Endodermal cell (in vitro differentiated cells): Measurements from ENCODE around the gene ARGFX. TPM values are rescaled to one million over a fixed set of nuclear protein-coding genes. Genes with fewer than 3 reads are reported as not detected.
"Not testable (repeated sequence)": the region's sequence is repeated elsewhere in the genome, so short reads cannot be mapped to it uniquely, and the experiment has no call there.

Experiments
- DNase-seq: peaks from one replicate; pipeline ENCODE4 v3.0.0-alpha.2; 2017
- H3K27ac ChIP-seq: 2 replicates; pipeline ENCODE4 v1.5.1; 2013; ENCODE audit warnings: mild to moderate bottlenecking, low read depth, low read length, moderate library complexity
- H3K27me3 ChIP-seq: 2 replicates; pipeline ENCODE4 v1.6.1; 2013; ENCODE audit warnings: mild to moderate bottlenecking, low read length, moderate library complexity; ENCODE audit not compliant: insufficient read depth, control insufficient read depth, poor library complexity, severe bottlenecking
- H3K36me3 ChIP-seq: 2 replicates; pipeline ENCODE4 v1.7.0; 2013; ENCODE audit warnings: mild to moderate bottlenecking, low read length, moderate library complexity; ENCODE audit not compliant: control insufficient read depth, insufficient read depth
- H3K4me1 ChIP-seq: one replicate; pipeline ENCODE4 v1.7.0; 2013; ENCODE audit warnings: low read length; ENCODE audit not compliant: control insufficient read depth, insufficient read depth
- H3K4me3 ChIP-seq: 2 replicates; pipeline ENCODE4 v1.5.1; 2013; ENCODE audit warnings: mild to moderate bottlenecking, low read length, moderate library complexity
- H3K9ac ChIP-seq: 2 replicates; pipeline ENCODE4 v1.6.1; 2013; ENCODE audit warnings: mild to moderate bottlenecking, low read length, moderate library complexity; ENCODE audit not compliant: poor library complexity, severe bottlenecking; ENCODE audit errors: extremely low read depth
- H3K9me3 ChIP-seq: 2 replicates; pipeline ENCODE4 v1.6.1; 2013; ENCODE audit warnings: mild to moderate bottlenecking, low read length, moderate library complexity; ENCODE audit not compliant: control insufficient read depth
- H3K27ac Mint-ChIP-seq: 2 replicates; pipeline ENCODE4 v1.8.0; 2020; ENCODE audit warnings: mixed read lengths
- H3K27me3 Mint-ChIP-seq: 2 replicates; pipeline ENCODE4 v1.8.0; 2021; ENCODE audit warnings: mild to moderate bottlenecking, mixed read lengths; ENCODE audit not compliant: insufficient read depth
- H3K36me3 Mint-ChIP-seq: 2 replicates; pipeline ENCODE4 v1.8.0; 2020; ENCODE audit warnings: low read depth, mixed read lengths
- H3K4me1 Mint-ChIP-seq: 2 replicates; pipeline ENCODE4 v1.8.0; 2020; ENCODE audit warnings: mixed read lengths
- H3K4me3 Mint-ChIP-seq: 2 replicates; pipeline ENCODE4 v1.8.0; 2020; ENCODE audit warnings: mild to moderate bottlenecking, moderate library complexity, mixed read lengths
- H3K9me3 Mint-ChIP-seq: 2 replicates; pipeline ENCODE4 v1.8.0; 2020; ENCODE audit warnings: mild to moderate bottlenecking, mixed read lengths
- CTCF ChIP-seq: fragments of 200-600 bp; sonication (generic); conservative IDR thresholded peaks from 2 replicates; pipeline ENCODE4 v1.5.0; 2021; ENCODE audit warnings: antibody characterized with exemption, mild to moderate bottlenecking
- WGBS, 2 experiments: methylation state at CpG; one replicate each; pipeline versions ENCODE4 v1.1.5 to v1.1.7; 2013; ENCODE audit warnings: missing lambda C conversion rate in 2 of 2, mixed read lengths in 1 of 2; ENCODE audit not compliant: insufficient coverage in 1 of 2, insufficient read length in 1 of 2; 5-methylcytosine and 5-hydroxymethylcytosine counted together
- total RNA-seq, 2 donors: library from RNA; stranded (reverse); fragmentation: NEBNext Ultra II Directional in 1 of 2; extraction: Animal tissue kit (Norgen Biotek cat#: 25700) in 1 of 2; gene quantifications; 2 replicates in 1 of 2; 3 replicates in 1 of 2; pipeline ENCODE4 v1.2.1, GENCODE V29; 2021

Gene ARGFX
- total RNA-seq, 2 donors from 2014 or later = not detected

GRCh38 chr3:121594850-121595249, 27.1 kb downstream of the ARGFX start:
- no peaks in the 10 kb centered on the region for H3K27me3 ChIP-seq
- TF ChIP-seq CTCF = no peak
- no peak overlapping the region for H3K27ac Mint-ChIP-seq

GRCh38 chr3:121595765-121596406, 28.1 kb downstream of the ARGFX start:
- no peaks in the 10 kb centered on the region for H3K9me3 Mint-ChIP-seq
- H3K27me3 ChIP-seq = no peaks in the 10 kb centered on the region
- no peak for TF ChIP-seq CTCF
- no peak overlapping the region for H3K27ac Mint-ChIP-seq
- no peak overlapping the region for H3K9ac ChIP-seq
- H3K36me3 Mint-ChIP-seq = no peaks in the 10 kb centered on the region
- H3K9me3 ChIP-seq = no peaks in the 10 kb centered on the region
- H3K4me1 Mint-ChIP-seq = peaks cover 31% of the 10 kb centered on the region
- WGBS, 2 experiments = 89 to 91% methylated on average over 3 to 4 of the region's 4 CpGs
- no peaks in the 10 kb centered on the region for H3K36me3 ChIP-seq
- H3K27me3 Mint-ChIP-seq = no peaks in the 10 kb centered on the region
- no peak for DNase-seq
- no peaks in the 10 kb centered on the region for H3K4me1 ChIP-seq
- no peak overlapping the region for H3K4me3 ChIP-seq
- H3K27ac ChIP-seq = no peak overlapping the region
- no peak overlapping the region for H3K4me3 Mint-ChIP-seq

More at GRCh38 chr3:121594850-121595249, 27.1 kb downstream of the ARGFX start:
- WGBS, 2 experiments = 89 to 96% methylated on average over 2 of the region's 2 CpGs
- H3K36me3 ChIP-seq = no peaks in the 10 kb centered on the region
- Mint-ChIP-seq H3K36me3 (no peaks in the 10 kb centered on the region), H3K4me3 (no peak overlapping the region), H3K9me3 (no peaks in the 10 kb centered on the region), H3K27me3 (no peaks in the 10 kb centered on the region), H3K4me1 (peaks cover 35% of the 10 kb centered on the region)
- H3K9me3 ChIP-seq = no peaks in the 10 kb centered on the region
- no peak overlapping the region for H3K27ac ChIP-seq
- no peak overlapping the region for H3K9ac ChIP-seq
- no peak for DNase-seq
- no peak overlapping the region for H3K4me3 ChIP-seq
- no peaks in the 10 kb centered on the region for H3K4me1 ChIP-seq

- WGBS, 2 experiments = 73 to 88% methylated on average over 1 to 2 of the region's 2 CpGs
- no peak overlapping the region for H3K4me3 ChIP-seq
Measured at GRCh38 chr3:121598564-121598963, 30.8 kb downstream of the ARGFX start.

GRCh38 chr3:121599900-121600299, 32.2 kb downstream of the ARGFX start:
- H3K27ac ChIP-seq, H3K27me3 ChIP-seq, H3K27me3 Mint-ChIP-seq, H3K9me3 Mint-ChIP-seq, H3K36me3 ChIP-seq, H3K4me3 ChIP-seq, H3K4me1 ChIP-seq, H3K9me3 ChIP-seq, H3K27ac Mint-ChIP-seq, H3K36me3 Mint-ChIP-seq, DNase-seq, H3K9ac ChIP-seq, H3K4me3 Mint-ChIP-seq: not testable (repeated sequence)
- peaks cover 25% of the 10 kb centered on the region for H3K4me1 Mint-ChIP-seq
- 98% methylated on average over 2 of the region's 2 CpGs; no CpG with 5 or more reads in 1 of the 2 experiments for WGBS, 2 experiments

More at GRCh38 chr3:121598564-121598963, 30.8 kb downstream of the ARGFX start:
- Histone ChIP-seq H3K9ac (no peak overlapping the region), H3K9me3 (no peaks in the 10 kb centered on the region), H3K27me3 (no peaks in the 10 kb centered on the region), H3K27ac (no peak overlapping the region), H3K4me1 (no peaks in the 10 kb centered on the region), H3K36me3 (no peaks in the 10 kb centered on the region)
- Mint-ChIP-seq H3K4me3 (no peak overlapping the region), H3K27me3 (no peaks in the 10 kb centered on the region), H3K36me3 (no peaks in the 10 kb centered on the region), H3K9me3 (no peaks in the 10 kb centered on the region), H3K27ac (no peak overlapping the region), H3K4me1 (peaks cover 26% of the 10 kb centered on the region)
- DNase-seq = peak; percentile 57
- TF ChIP-seq CTCF = no peak
